Stimulated activated naive CD4-positive, alpha-beta T cell (primary cell): Measurements from ENCODE around the gene ARHGAP44.
A peak's percentile ranks its signal among the peaks of the same experiment; 100 is the strongest.

Experiments used
- DNase-seq, 6 experiments: peaks; one replicate each; lab custom pipeline; 2025; lab: John Stamatoyannopoulos, UW

The ARHGAP44 gene

GRCh38 chr17:12994341-12995074, 205.2 kb downstream of the ARHGAP44 start:
- no peak for DNase-seq

GRCh38 chr17:12995106-12995895, 206.0 kb downstream of the ARHGAP44 start:
- DNase-seq, result no peak

- DNase-seq, result no peak
These were observed 206.6 kb downstream of the ARHGAP44 start for GRCh38 chr17:12995896-12996295.

- no peak for DNase-seq
These were observed 207.1 kb downstream of the ARHGAP44 start for GRCh38 chr17:12996357-12996756.

- no peak for DNase-seq
These were observed 207.6 kb downstream of the ARHGAP44 start for GRCh38 chr17:12996941-12997340.

- no peak for DNase-seq
These were observed 209.2 kb downstream of the ARHGAP44 start for GRCh38 chr17:12998461-12998860.

GRCh38 chr17:12998874-12999273, 209.6 kb downstream of the ARHGAP44 start:
- no peak for DNase-seq

- DNase-seq, result no peak
These were observed 211.3 kb downstream of the ARHGAP44 start for GRCh38 chr17:13000561-13000960.

GRCh38 chr17:13001991-13002615, 212.8 kb downstream of the ARHGAP44 start:
- DNase-seq, result no peak

- peak in 5 of 6 experiments; percentile 15 to 39 (median 17) for DNase-seq
These were observed 213.6 kb downstream of the ARHGAP44 start for GRCh38 chr17:13002761-13003453.

- DNase-seq, result no peak
These were observed 214.2 kb downstream of the ARHGAP44 start for GRCh38 chr17:13003454-13003851.

- no peak for DNase-seq
These were observed 214.6 kb downstream of the ARHGAP44 start for GRCh38 chr17:13003927-13004326.

- DNase-seq, result no peak
These were observed 215.0 kb downstream of the ARHGAP44 start for GRCh38 chr17:13004336-13004735.

- no peak for DNase-seq
These were observed 216.2 kb downstream of the ARHGAP44 start for GRCh38 chr17:13005530-13005929.

GRCh38 chr17:13008461-13008860, 219.2 kb downstream of the ARHGAP44 start:
- no peak for DNase-seq

GRCh38 chr17:13010959-13011358, 221.7 kb downstream of the ARHGAP44 start:
- no peak for DNase-seq

GRCh38 chr17:13014801-13015200, 225.5 kb downstream of the ARHGAP44 start:
- DNase-seq, result no peak

- DNase-seq, result peak in 1 of 6 experiments; percentile 22
These were observed 227.8 kb downstream of the ARHGAP44 start for GRCh38 chr17:13016881-13017654.

- DNase-seq, result peak; percentile 91 to 96 (median 94)
These were observed 228.6 kb downstream of the ARHGAP44 start, which contains the start of gene ELAC2 for GRCh38 chr17:13017655-13018459. Gene ELAC2, minus strand, starts transcription at chr17:13018027. Its CDS starts 80 bp downstream, at chr17:13017947.

- DNase-seq, result no peak
These were observed 234.7 kb downstream of the ARHGAP44 start for GRCh38 chr17:13024016-13024415.
